Upper lobe of left lung (tissue), 4 donors: ENCODE measurements around the gene HVCN1.

Experiments
- EP300 ChIP-seq, 4 donors: sonication (generic); formaldehyde crosslinking; IDR thresholded peaks; one replicate each; pipeline ENCODE4 v1.5.1; 2017; ENCODE audit warnings: antibody characterized with exemption in 4 of 4, control low read depth in 2 of 4
- POLR2AphosphoS5 ChIP-seq, 2 donors: sonication (generic); formaldehyde crosslinking; IDR thresholded peaks; one replicate each; pipeline ENCODE4 v1.5.1; 2017; ENCODE audit warnings: antibody characterized with exemption in 2 of 2
- TF ChIP-seq, protein P1 (sequence below), 6 experiments: fragments of 450-650 bp in 4 of 6; fragments of 200-600 bp in 2 of 6; sonication (generic) in 2 of 6; IDR thresholded peaks; one replicate each; pipeline ENCODE4 v1.5.1; 2016 to 2019; ENCODE audit warnings: antibody characterized with exemption in 6 of 6

DNA sequence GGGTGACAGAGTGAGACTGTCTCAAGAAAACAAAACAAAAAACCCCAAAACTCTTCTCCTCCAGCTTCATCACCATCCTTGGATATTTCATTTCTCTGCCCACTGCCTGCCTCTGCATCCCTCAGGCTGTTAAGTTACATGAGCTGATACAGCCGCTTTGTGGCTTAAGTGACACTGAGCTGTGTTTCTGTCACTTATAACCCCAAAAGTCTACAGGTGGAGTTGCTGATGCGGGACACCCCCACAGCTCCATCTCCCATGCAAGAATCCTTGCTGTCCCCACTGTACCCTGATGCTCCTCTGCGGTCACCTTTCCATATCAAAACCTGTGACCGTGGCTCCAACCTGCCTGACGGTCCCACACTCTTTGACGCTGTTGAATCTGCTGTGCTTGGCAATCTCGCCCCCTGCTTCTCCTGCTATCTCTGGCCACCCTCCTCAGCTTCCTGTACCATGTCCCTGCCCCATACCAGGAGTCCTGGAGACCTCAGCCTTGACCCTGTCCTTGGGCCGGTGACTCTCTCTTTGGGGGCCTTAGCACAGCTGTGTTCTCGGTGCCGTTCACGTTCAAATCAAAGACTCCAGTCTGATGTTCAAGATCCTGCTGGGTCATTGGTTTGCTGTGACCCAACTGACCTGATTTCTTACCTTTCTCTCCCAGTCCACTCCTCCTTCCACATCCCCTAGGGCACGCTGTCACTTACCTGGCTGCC lies 20.3 kb downstream of the HVCN1 start:
- TF ChIP-seq, protein P1, sequence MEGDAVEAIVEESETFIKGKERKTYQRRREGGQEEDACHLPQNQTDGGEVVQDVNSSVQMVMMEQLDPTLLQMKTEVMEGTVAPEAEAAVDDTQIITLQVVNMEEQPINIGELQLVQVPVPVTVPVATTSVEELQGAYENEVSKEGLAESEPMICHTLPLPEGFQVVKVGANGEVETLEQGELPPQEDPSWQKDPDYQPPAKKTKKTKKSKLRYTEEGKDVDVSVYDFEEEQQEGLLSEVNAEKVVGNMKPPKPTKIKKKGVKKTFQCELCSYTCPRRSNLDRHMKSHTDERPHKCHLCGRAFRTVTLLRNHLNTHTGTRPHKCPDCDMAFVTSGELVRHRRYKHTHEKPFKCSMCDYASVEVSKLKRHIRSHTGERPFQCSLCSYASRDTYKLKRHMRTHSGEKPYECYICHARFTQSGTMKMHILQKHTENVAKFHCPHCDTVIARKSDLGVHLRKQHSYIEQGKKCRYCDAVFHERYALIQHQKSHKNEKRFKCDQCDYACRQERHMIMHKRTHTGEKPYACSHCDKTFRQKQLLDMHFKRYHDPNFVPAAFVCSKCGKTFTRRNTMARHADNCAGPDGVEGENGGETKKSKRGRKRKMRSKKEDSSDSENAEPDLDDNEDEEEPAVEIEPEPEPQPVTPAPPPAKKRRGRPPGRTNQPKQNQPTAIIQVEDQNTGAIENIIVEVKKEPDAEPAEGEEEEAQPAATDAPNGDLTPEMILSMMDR (IDR thresholded peaks at IDR 0.05): no peak
- TF ChIP-seq POLR2AphosphoS5 (IDR thresholded peaks at IDR 0.05) (no peak), EP300 (IDR thresholded peaks at IDR 0.05) (no peak)
